GM19035 (cell line): ENCODE results near the gene FADS6.

Experiments
- ATAC-seq: cut with Tn5 transposase; IDR thresholded peaks from one replicate; pipeline ENCODE4 v1.9.1; 2021; ENCODE audit not compliant: unreplicated experiment

The FADS6 gene

GRCh38 chr17:74892974-74893911, at the start of gene FADS6:
Gene FADS6 (minus strand): TSS chr17:74893633. CDS start chr17:74893595, 38 bp downstream.
- no peak for ATAC-seq

GRCh38 chr17:74941128-74941725, 47.8 kb upstream of the FADS6 start:
- no peak for ATAC-seq

- ATAC-seq: no peak
Observed at GRCh38 chr17:74939534-74939933, 46.1 kb upstream of the FADS6 start.

- no peak for ATAC-seq
Observed at GRCh38 chr17:74938194-74938950, 44.9 kb upstream of the FADS6 start.

GRCh38 chr17:74937064-74938051, 43.9 kb upstream of the FADS6 start:
- ATAC-seq: no peak

GRCh38 chr17:74936470-74936799, 43.0 kb upstream of the FADS6 start:
- ATAC-seq: no peak

GRCh38 chr17:74935585-74936469, 42.4 kb upstream of the FADS6 start, which contains the start of gene OTOP3:
Gene OTOP3 (plus strand): TSS chr17:74935898. CDS start chr17:74935922, 24 bp downstream.
- ATAC-seq: no peak

GRCh38 chr17:74935048-74935447, 41.6 kb upstream of the FADS6 start:
- no peak for ATAC-seq

- no peak for ATAC-seq
Observed at GRCh38 chr17:74930535-74931036, 37.2 kb upstream of the FADS6 start.

- no peak for ATAC-seq
Observed at GRCh38 chr17:74928786-74929185, 35.4 kb upstream of the FADS6 start.

GRCh38 chr17:74925242-74925641, 31.8 kb upstream of the FADS6 start:
- no peak for ATAC-seq

GRCh38 chr17:74924250-74924948, 31.0 kb upstream of the FADS6 start, which contains the start of gene OTOP2:
Gene OTOP2 (plus strand): TSS chr17:74924273. CDS start chr17:74924633, 360 bp downstream.
- no peak for ATAC-seq

- no peak for ATAC-seq
Observed at GRCh38 chr17:74923538-74924249, 30.3 kb upstream of the FADS6 start.

GRCh38 chr17:74922694-74923537, 29.5 kb upstream of the FADS6 start, which contains the start of gene USH1G:
Gene USH1G (minus strand): TSS chr17:74923255. CDS start chr17:74923073, 182 bp downstream.
- ATAC-seq: no peak

- no peak for ATAC-seq
Observed at GRCh38 chr17:74922172-74922571, 28.7 kb upstream of the FADS6 start.

GRCh38 chr17:74921769-74922168, 28.3 kb upstream of the FADS6 start:
- ATAC-seq: no peak
